ENCODE results near the gene APOD.

DNA sequence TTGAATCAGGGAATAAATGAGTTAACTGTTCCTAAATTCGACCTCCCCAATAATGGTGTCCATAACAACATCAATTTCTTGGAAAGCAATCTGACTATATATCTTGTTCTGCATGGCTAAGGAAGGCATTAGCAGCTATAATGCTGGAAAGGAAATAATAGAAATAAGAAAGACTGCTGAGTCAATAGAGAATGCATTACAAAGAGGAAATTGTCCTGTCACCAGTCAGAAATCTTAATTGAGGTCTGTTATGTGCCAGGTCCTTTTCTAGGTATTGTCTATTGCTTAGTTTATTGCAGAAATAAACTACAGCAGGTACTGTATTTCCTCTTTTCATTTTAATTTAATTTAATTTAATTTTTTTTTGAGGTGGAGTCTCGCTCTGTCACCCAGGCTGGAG lies 34.8 kb downstream of the APOD start:
- TF ChIP-seq POLR2AphosphoS5 (IDR thresholded peaks at IDR 0.05) (no peak), CTCF (IDR thresholded peaks at IDR 0.05) (no peak), POLR2A (IDR thresholded peaks at IDR 0.05) (no peak)
